Globus pallidus (tissue), 1 donor: ENCODE results near the gene ALG3.

Source experiments
- DNase-seq: peaks from one replicate; pipeline ENCODE4 v3.0.0-alpha.2; 2015; ENCODE audit warnings: low spot score

ALG3 gene

GRCh38 chr3:184196536-184196935, 52.2 kb downstream of the ALG3 start:
- DNase-seq, result no peak

GRCh38 chr3:184193991-184194539, 54.7 kb downstream of the ALG3 start:
- no peak for DNase-seq

GRCh38 chr3:184192889-184193288, 55.9 kb downstream of the ALG3 start:
- DNase-seq, result no peak
